Astrocyte of the cerebellum (primary cell): ENCODE measurements around the gene KIF25.

Experiments
- DNase-seq: peaks from one replicate; pipeline ENCODE4 v3.0.0-alpha.2; 2011; ENCODE audit warnings: low read depth
- H3K4me3 ChIP-seq: 2 replicates; pipeline ENCODE4 v1.5.1; 2011; ENCODE audit warnings: mild to moderate bottlenecking, low read depth, low read length, moderate library complexity
- CTCF ChIP-seq: IDR thresholded peaks from 2 replicates; pipeline ENCODE4 v1.5.1; 2012; ENCODE audit warnings: low read length, low read depth, moderate library complexity, mild to moderate bottlenecking; ENCODE audit errors: missing control alignments
- in situ Hi-C: cut with HindIII; loops from 2 replicates; pipeline ENCODE4 v1.10.0; 2017; ENCODE audit warnings: low sequenced_read_pairs

The KIF25 gene

GRCh38 chr6:167987396-167988153, 9.9 kb upstream of the KIF25 start:
- no peak for TF ChIP-seq CTCF
- no peak for DNase-seq
- in situ Hi-C loops, result no loop called here
- H3K4me3 ChIP-seq, result no peak overlapping the region

GRCh38 chr6:167988154-167988495, 9.3 kb upstream of the KIF25 start:
- no peak for DNase-seq
- in situ Hi-C loops, result no loop called here
- no peak overlapping the region for H3K4me3 ChIP-seq
- TF ChIP-seq CTCF, result no peak

- in situ Hi-C loops, result no loop called here
- no peak overlapping the region for H3K4me3 ChIP-seq
- TF ChIP-seq CTCF, result no peak
- DNase-seq, result no peak
Measured at GRCh38 chr6:167988945-167989841, 8.3 kb upstream of the KIF25 start.

GRCh38 chr6:167990016-167990945, 7.2 kb upstream of the KIF25 start:
- no peak for TF ChIP-seq CTCF
- no peak overlapping the region for H3K4me3 ChIP-seq
- in situ Hi-C loops, result no loop called here
- no peak for DNase-seq

- in situ Hi-C loops, result no loop called here
- no peak for TF ChIP-seq CTCF
- DNase-seq, result no peak
- H3K4me3 ChIP-seq, result no peak overlapping the region
Measured at GRCh38 chr6:167993169-167993568, 4.3 kb upstream of the KIF25 start.

- no peak for TF ChIP-seq CTCF
- DNase-seq, result no peak
- in situ Hi-C loops, result no loop called here
- no peak overlapping the region for H3K4me3 ChIP-seq
Measured at GRCh38 chr6:167993831-167994230, 3.6 kb upstream of the KIF25 start.
